Gastrocnemius medialis (tissue), 4 donors: Measurements from ENCODE around the gene KLK15. TPM values are rescaled to one million over a fixed set of nuclear protein-coding genes. Genes with fewer than 3 reads are reported as not detected.

Experiments
- ATAC-seq, 2 donors: fragments of 150-250 bp; one replicate each; pipeline ENCODE4 v1.9.1; 2016
- DNase-seq, 2 donors: peaks; one replicate each; pipeline ENCODE4 v3.0.0-alpha.2; 2019
- H3K27ac ChIP-seq, 4 donors: fragments of 200-600 bp; sonication (generic); 1 replicate in 1 of 4; 2 replicates in 3 of 4; pipeline ENCODE4 v1.5.1; 2016 to 2018; ENCODE audit warnings: mild to moderate bottlenecking in 2 of 4, moderate library complexity in 1 of 4
- H3K27me3 ChIP-seq, 3 donors: fragments of 200-600 bp; sonication (generic) in 2 of 3; 1 replicate in 1 of 3; 2 replicates in 2 of 3; pipeline versions ENCODE4 v1.5.1 to v1.6.0; 2016 to 2019; ENCODE audit warnings: mild to moderate bottlenecking in 1 of 3, moderate library complexity in 1 of 3
- H3K36me3 ChIP-seq, 2 donors: fragments of 200-600 bp; sonication (generic) in 1 of 2; one replicate each; pipeline ENCODE4 v1.5.1; 2017 to 2018
- H3K4me1 ChIP-seq, 2 donors: fragments of 200-600 bp; sonication (generic) in 1 of 2; one replicate each; pipeline ENCODE4 v1.5.1; 2016 to 2017; ENCODE audit warnings: mild to moderate bottlenecking in 2 of 2
- H3K4me3 ChIP-seq, 4 donors: fragments of 200-600 bp; sonication (generic) in 3 of 4; 1 replicate in 1 of 4; 2 replicates in 3 of 4; pipeline ENCODE4 v1.5.1; 2016 to 2019; ENCODE audit warnings: mild to moderate bottlenecking in 2 of 4
- H3K9me3 ChIP-seq, 3 donors: fragments of 200-600 bp; sonication (generic) in 2 of 3; 1 replicate in 1 of 3; 2 replicates in 2 of 3; pipeline ENCODE4 v1.5.1; 2016 to 2019
- CTCF ChIP-seq, 5 experiments: fragments of 450-650 bp in 3 of 5; fragments of 200-600 bp in 2 of 5; sonication (generic) in 2 of 5; IDR thresholded peaks in 4 of 5; conservative IDR thresholded peaks in 1 of 5; 1 replicate in 4 of 5; 2 replicates in 1 of 5; pipeline ENCODE4 v1.5.1; 2016 to 2019; ENCODE audit warnings: antibody characterized with exemption in 5 of 5, mild to moderate bottlenecking in 3 of 5, moderate library complexity in 3 of 5
- POLR2A ChIP-seq, 2 donors: fragments of 450-650 bp; IDR thresholded peaks; one replicate each; pipeline ENCODE4 v1.6.1; 2017; ENCODE audit warnings: antibody characterized with exemption in 2 of 2, mild to moderate bottlenecking in 2 of 2, moderate library complexity in 2 of 2
- in situ Hi-C, 4 donors: fragments of 200-750 bp; cut with MboI; loops; one replicate each; pipeline versions ENCODE4 v1.15.0 to v1.8.0; 2017; ENCODE audit warnings: low sequenced_read_pairs in 4 of 4
- intact Hi-C: fragments of 100-400 bp; cut with DNase I; formaldehyde crosslinking; loops from one replicate; pipeline ENCODE4 v1.15.1; 2023; ENCODE audit warnings: low total_unique reads
- total RNA-seq, 4 donors: library from RNA; depleted of rRNA; stranded (reverse); fragments of >200 nt; gene quantifications; one replicate each; pipeline versions ENCODE4 v1.1.0 to v1.2.3, GENCODE V29; 2016

Gene KLK15
- total RNA-seq, 4 donors from 2014 or later, result not detected

- H3K9me3 ChIP-seq, result no peaks in the 10 kb centered on the region
- no peak overlapping the region for H3K27ac ChIP-seq
- intact Hi-C loops, result no loop called here
- H3K36me3 ChIP-seq, result peaks cover 0 to 25% of the 10 kb centered on the region in 2 donors
- peaks cover 10 to 15% of the 10 kb centered on the region in 2 donors for H3K4me1 ChIP-seq
- in situ Hi-C loops, result loop anchor here in 3 of 4 donors (25.0 kb wide), 1 partner anchor 262 kb away; no protein-coding TSS in a partner anchor
- H3K4me3 ChIP-seq, result no peak overlapping the region
- no peak for DNase-seq
- TF ChIP-seq POLR2A (IDR thresholded peaks at IDR 0.05) (no peak), CTCF (IDR thresholded peaks at IDR 0.05 in 4 of 5, conservative IDR thresholded peaks at IDR 0.05 in 1 of 5) (no peak)
- no peak for ATAC-seq
- no peaks in the 10 kb centered on the region for H3K27me3 ChIP-seq
These were observed 34.5 kb downstream of the KLK15 start for GRCh38 chr19:50798659-50799546.

DNA sequence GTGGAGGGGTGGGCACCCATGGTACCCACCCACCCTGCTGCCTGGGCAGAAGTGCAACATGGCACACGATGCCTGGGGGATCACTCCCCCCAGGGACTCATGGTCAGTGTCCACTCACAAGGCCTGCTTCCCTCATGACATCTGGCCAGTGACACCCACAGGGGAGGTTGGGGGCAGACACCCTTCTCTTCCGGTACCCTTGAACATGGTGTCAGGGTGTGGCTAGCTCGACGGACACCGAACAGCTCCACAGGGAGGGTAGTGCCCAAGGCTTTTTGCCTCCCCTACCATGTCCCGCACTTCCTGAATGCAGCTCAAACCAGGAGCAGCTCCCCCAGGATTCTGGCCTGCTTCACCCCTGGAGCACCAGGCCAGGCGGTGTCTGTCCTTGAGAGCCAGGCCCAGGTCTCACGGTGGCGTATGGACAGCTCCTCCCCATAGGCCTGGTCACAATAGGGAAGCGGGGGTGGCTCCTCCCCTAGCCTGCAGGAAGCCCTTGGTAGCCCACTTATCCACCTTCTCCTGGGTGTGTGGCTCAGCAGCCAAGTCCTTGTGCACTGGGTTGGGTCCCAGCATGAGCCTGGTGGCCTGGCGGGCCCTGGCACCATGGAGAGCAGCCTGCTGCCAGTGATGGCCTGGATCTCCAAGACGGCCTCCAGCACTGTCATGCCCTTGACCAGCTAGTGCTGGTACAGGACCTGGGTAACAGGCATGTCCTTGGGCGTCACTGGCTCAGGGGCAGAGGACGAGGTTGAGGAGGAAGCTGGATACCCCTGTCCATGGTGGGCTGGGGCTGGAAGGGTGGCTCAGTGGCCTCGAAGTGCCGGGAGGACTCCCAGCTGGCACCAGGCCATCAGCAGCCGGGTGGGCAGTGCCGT, 35.4 kb downstream of the KLK15 start:
- H3K4me1 ChIP-seq, result peaks cover 1 to 6% of the 10 kb centered on the region in 2 donors
- intact Hi-C loops (no loop called here), in situ Hi-C loops (loop anchor here in 3 of 4 donors (25.0 kb wide), 1 partner anchor 261 kb away; no protein-coding TSS in a partner anchor)
- no peak overlapping the region for H3K4me3 ChIP-seq
- ATAC-seq (no peak), DNase-seq (no peak)
- no peaks in the 10 kb centered on the region for H3K9me3 ChIP-seq
- no peak for TF ChIP-seq CTCF (IDR thresholded peaks at IDR 0.05 in 4 of 5, conservative IDR thresholded peaks at IDR 0.05 in 1 of 5)
- TF ChIP-seq POLR2A (IDR thresholded peaks at IDR 0.05), result no peak
- peaks cover 0 to 3% (median 0%) of the 10 kb centered on the region in 3 donors for H3K27me3 ChIP-seq
- H3K27ac ChIP-seq, result no peak overlapping the region
- H3K36me3 ChIP-seq, result peaks cover 0 to 25% of the 10 kb centered on the region in 2 donors

- TF ChIP-seq CTCF (IDR thresholded peaks at IDR 0.05 in 4 of 5, conservative IDR thresholded peaks at IDR 0.05 in 1 of 5) (no peak), POLR2A (IDR thresholded peaks at IDR 0.05) (no peak)
- H3K4me1 ChIP-seq, result peaks cover 0 to under 1% of the 10 kb centered on the region in 2 donors
- H3K9me3 ChIP-seq, result no peaks in the 10 kb centered on the region
- no peak overlapping the region for H3K4me3 ChIP-seq
- DNase-seq (no peak), ATAC-seq (no peak)
- in situ Hi-C loops, result loop anchor here in 3 of 4 donors (25.0 kb wide), 1 partner anchor 260 kb away; no protein-coding TSS in a partner anchor
- no peak overlapping the region for H3K27ac ChIP-seq
- peaks cover 0 to 3% (median 0%) of the 10 kb centered on the region in 3 donors for H3K27me3 ChIP-seq
- intact Hi-C loops, result no loop called here
- H3K36me3 ChIP-seq, result peaks cover 0 to 25% of the 10 kb centered on the region in 2 donors
These were observed 36.0 kb downstream of the KLK15 start for GRCh38 chr19:50797429-50797780.

DNA sequence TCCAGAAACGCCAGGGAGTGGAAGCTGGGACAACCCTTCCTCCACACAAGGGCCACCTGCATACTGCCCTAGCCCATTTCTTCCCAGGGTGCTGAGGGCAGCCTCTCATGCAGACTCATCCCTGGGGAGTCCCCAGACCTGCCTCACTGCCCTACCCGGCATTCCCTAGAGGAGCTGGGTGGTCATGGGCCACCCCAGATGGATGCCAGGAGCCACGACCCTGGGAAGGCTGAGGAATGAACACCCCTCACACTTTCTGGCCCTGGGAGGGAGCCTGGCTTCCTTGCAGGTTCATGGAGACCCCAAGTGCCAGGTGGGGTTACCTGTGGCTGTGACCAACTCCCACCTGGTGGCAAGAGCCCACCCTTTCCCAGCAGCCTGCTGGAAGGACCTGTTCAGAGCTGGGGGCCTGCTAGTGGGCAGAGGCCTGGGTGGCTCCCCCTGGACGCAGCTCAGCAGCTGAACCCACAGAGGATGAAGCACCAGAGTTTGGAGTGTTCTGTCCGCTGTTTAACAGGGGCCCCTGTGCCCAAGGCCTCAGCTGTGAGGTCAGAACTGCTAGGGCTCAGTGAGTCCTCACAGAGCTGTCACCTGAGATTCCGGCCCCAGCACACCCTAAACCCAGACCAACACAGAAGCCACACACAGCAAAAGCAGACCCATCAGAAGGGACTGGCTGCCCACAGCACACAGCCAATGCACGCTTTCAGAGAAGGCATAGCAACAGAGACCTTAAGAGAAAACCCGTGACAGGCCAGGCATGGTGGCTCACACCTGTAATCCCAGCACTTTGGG, 36.5 kb downstream of the KLK15 start:
- Histone ChIP-seq H3K27me3 (peaks cover 0 to 3% (median 0%) of the 10 kb centered on the region in 3 donors), H3K27ac (no peak overlapping the region), H3K36me3 (peaks cover 0 to 25% of the 10 kb centered on the region in 2 donors), H3K4me1 (no peaks in the 10 kb centered on the region), H3K4me3 (no peak overlapping the region), H3K9me3 (no peaks in the 10 kb centered on the region)
- no peak for TF ChIP-seq CTCF (IDR thresholded peaks at IDR 0.05 in 4 of 5, conservative IDR thresholded peaks at IDR 0.05 in 1 of 5)
- no peak for TF ChIP-seq POLR2A (IDR thresholded peaks at IDR 0.05)
- intact Hi-C loops, result no loop called here
- in situ Hi-C loops, result loop anchor here in 3 of 4 donors (25.0 kb wide), 1 partner anchor 260 kb away; no protein-coding TSS in a partner anchor
- no peak for ATAC-seq
- no peak for DNase-seq
